HCT116 (cell line): ENCODE measurements around the gene ALG1.

Source experiments
- CTCF ChIP-seq, 3 experiments: fragments of 200-600 bp in 1 of 3; sonication (generic) in 1 of 3; IDR thresholded peaks in 2 of 3; conservative IDR thresholded peaks in 1 of 3; 2 replicates each; pipeline ENCODE4 v1.5.1; 2012 to 2017; ENCODE audit warnings: low read depth in 2 of 3, low read length in 2 of 3, antibody characterized with exemption in 1 of 3, borderline replicate concordance in 1 of 3, control low read depth in 1 of 3, mild to moderate bottlenecking in 1 of 3, mixed read lengths in 1 of 3, mixed run types in 1 of 3, moderate library complexity in 1 of 3; ENCODE audit not compliant: insufficient read depth in 1 of 3
- EZH2 ChIP-seq: fragments of 200-600 bp; sonication (generic); IDR thresholded peaks from 2 replicates; pipeline ENCODE4 v1.6.1; 2017; ENCODE audit warnings: antibody characterized with exemption, mixed run types
- EZH2phosphoT487 ChIP-seq: fragments of 200-600 bp; IDR thresholded peaks from 2 replicates; pipeline ENCODE4 v1.6.1; 2018; ENCODE audit warnings: antibody characterized with exemption, borderline replicate concordance
- MAX ChIP-seq: IDR thresholded peaks from 2 replicates; pipeline ENCODE4 v1.6.1; 2012
- POLR2A ChIP-seq: IDR thresholded peaks from 2 replicates; pipeline ENCODE4 v1.7.0; 2011; ENCODE audit warnings: borderline replicate concordance; ENCODE audit not compliant: insufficient read depth, insufficient read length; ENCODE audit errors: extremely low read depth
- POLR2AphosphoS5 ChIP-seq: IDR thresholded peaks from 2 replicates; pipeline ENCODE4 v1.6.1; 2011; ENCODE audit warnings: mild to moderate bottlenecking, low read depth, low read length, moderate library complexity
- RAD21 ChIP-seq: IDR thresholded peaks from 2 replicates; pipeline ENCODE4 v1.6.1; 2012; ENCODE audit warnings: low read depth, mild to moderate bottlenecking
- SP1 ChIP-seq: IDR thresholded peaks from 2 replicates; pipeline ENCODE4 v1.6.1; 2012; ENCODE audit warnings: low read depth
- YY1 ChIP-seq: IDR thresholded peaks from 2 replicates; pipeline ENCODE4 v1.6.1; 2011; ENCODE audit warnings: low read length, low read depth, moderate library complexity, mild to moderate bottlenecking; ENCODE audit not compliant: insufficient replicate concordance; ENCODE audit errors: extremely low read depth
- ZFX ChIP-seq: fragments of 450-650 bp; IDR thresholded peaks from 2 replicates; pipeline ENCODE4 v1.6.1; 2017
- TF ChIP-seq, protein P1 (sequence below): IDR thresholded peaks from 2 replicates; pipeline ENCODE4 v1.6.1; 2012; ENCODE audit warnings: low read depth

- TF ChIP-seq CTCF (IDR thresholded peaks at IDR 0.05 in 2 of 3, conservative IDR thresholded peaks at IDR 0.05 in 1 of 3; ENCODE audit: borderline replicate concordance in 1 of 3, insufficient read depth in 1 of 3, low read depth in 2 of 3, low read length in 2 of 3) (peak in 2 of 3 experiments; percentile 28 to 30; a peak in 3 of 6 replicates), POLR2A (no peak), EZH2 (no peak), POLR2AphosphoS5 (no peak), MAX (no peak), SP1 (no peak), YY1 (no peak), ZFX (no peak), EZH2phosphoT487 (no peak), RAD21 (peak; percentile 36; the same call in 1 of the 2 replicates)
- TF ChIP-seq, protein P1, sequence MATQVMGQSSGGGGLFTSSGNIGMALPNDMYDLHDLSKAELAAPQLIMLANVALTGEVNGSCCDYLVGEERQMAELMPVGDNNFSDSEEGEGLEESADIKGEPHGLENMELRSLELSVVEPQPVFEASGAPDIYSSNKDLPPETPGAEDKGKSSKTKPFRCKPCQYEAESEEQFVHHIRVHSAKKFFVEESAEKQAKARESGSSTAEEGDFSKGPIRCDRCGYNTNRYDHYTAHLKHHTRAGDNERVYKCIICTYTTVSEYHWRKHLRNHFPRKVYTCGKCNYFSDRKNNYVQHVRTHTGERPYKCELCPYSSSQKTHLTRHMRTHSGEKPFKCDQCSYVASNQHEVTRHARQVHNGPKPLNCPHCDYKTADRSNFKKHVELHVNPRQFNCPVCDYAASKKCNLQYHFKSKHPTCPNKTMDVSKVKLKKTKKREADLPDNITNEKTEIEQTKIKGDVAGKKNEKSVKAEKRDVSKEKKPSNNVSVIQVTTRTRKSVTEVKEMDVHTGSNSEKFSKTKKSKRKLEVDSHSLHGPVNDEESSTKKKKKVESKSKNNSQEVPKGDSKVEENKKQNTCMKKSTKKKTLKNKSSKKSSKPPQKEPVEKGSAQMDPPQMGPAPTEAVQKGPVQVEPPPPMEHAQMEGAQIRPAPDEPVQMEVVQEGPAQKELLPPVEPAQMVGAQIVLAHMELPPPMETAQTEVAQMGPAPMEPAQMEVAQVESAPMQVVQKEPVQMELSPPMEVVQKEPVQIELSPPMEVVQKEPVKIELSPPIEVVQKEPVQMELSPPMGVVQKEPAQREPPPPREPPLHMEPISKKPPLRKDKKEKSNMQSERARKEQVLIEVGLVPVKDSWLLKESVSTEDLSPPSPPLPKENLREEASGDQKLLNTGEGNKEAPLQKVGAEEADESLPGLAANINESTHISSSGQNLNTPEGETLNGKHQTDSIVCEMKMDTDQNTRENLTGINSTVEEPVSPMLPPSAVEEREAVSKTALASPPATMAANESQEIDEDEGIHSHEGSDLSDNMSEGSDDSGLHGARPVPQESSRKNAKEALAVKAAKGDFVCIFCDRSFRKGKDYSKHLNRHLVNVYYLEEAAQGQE: no peak; the same call in 1 of the 2 replicates
Measured at GRCh38 chr16:5042574-5043171, 29.0 kb upstream of the ALG1 start.
